Upper lobe of right lung (tissue), 1 donor: ENCODE data around the gene IFNK. TPM values are rescaled to one million over a fixed set of nuclear protein-coding genes. Genes with fewer than 3 reads are reported as not detected.

Source experiments
- ATAC-seq: fragments of 200-7000 bp; cut with Tn5 transposase; one replicate; pipeline ENCODE4 v1.9.1; 2020; ENCODE audit warnings: mild to moderate bottlenecking, moderate library complexity
- DNase-seq: peaks from one replicate; pipeline ENCODE4 v3.0.0-alpha.2; 2020
- H3K27ac ChIP-seq: fragments of 200-600 bp; one replicate; pipeline ENCODE4 v1.8.0; 2022
- H3K27me3 ChIP-seq: fragments of 200-600 bp; one replicate; pipeline ENCODE4 v1.8.0; 2022; ENCODE audit warnings: mild to moderate bottlenecking
- H3K36me3 ChIP-seq: fragments of 200-600 bp; one replicate; pipeline ENCODE4 v1.8.0; 2022
- H3K4me1 ChIP-seq: fragments of 200-600 bp; one replicate; pipeline ENCODE4 v1.8.0; 2022
- H3K4me3 ChIP-seq: fragments of 200-600 bp; one replicate; pipeline ENCODE4 v1.8.0; 2022; ENCODE audit warnings: mild to moderate bottlenecking
- H3K9me3 ChIP-seq: fragments of 200-600 bp; one replicate; pipeline ENCODE4 v1.8.0; 2022
- CTCF ChIP-seq: fragments of 200-600 bp; IDR thresholded peaks from one replicate; pipeline ENCODE4 v1.8.0; 2022; ENCODE audit warnings: antibody characterized with exemption
- intact Hi-C: fragments of 100-400 bp; cut with DNase I; formaldehyde crosslinking; loops from one replicate; pipeline ENCODE4 v1.11.0; 2022
- total RNA-seq: library from RNA; stranded (reverse); fragmentation: NEBNext Ultra II Directional; extraction: Animal tissue kit (Norgen Biotek cat#: 25700); gene quantifications from one replicate; pipeline ENCODE4 v1.2.1, GENCODE V29; 2021
- donor health status: DM: no; HTN: yes; CAD: no; lungs with severe emphysema.

IFNK gene
- total RNA-seq, 1 donor from 2014 or later = not detected

DNA sequence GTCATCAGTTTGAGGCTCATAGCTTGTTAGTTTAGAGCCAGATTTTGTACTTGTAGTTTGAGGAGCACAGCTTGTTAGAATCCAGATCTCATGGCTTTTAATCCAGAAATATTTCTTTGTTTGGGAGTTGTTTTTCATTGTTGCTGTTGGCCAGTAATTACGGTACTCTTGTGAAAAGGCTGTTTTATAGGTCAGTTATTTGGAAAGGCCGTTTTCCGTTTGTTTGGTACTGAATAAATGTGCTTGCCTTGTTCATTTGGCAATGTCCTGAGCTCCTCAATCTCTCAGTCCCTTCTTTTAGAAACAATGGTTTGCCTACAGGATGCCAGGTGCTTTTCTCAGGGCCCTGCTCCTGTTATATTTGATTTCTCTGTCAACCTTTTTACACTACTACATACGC lies 10.0 kb downstream of the IFNK start:
- intact Hi-C loops = no loop called here

GRCh38 chr9:27534658-27535209 lies 10.6 kb downstream of the IFNK start:
- DNase-seq (no peak), ATAC-seq (peak; percentile 66)
- Histone ChIP-seq H3K4me1 (peaks cover 25% of the 10 kb centered on the region), H3K27ac (peak overlapping the region; percentile 33), H3K27me3 (no peaks in the 10 kb centered on the region), H3K9me3 (no peaks in the 10 kb centered on the region), H3K4me3 (no peak overlapping the region), H3K36me3 (no peaks in the 10 kb centered on the region)
- intact Hi-C loops = no loop called here
- no peak for TF ChIP-seq CTCF

More for the DNA sequence above, 10.0 kb downstream of the IFNK start:
- DNase-seq = no peak
- H3K36me3 ChIP-seq = no peaks in the 10 kb centered on the region
- no peak for ATAC-seq
- no peaks in the 10 kb centered on the region for H3K9me3 ChIP-seq
- H3K4me1 ChIP-seq = peaks cover 21% of the 10 kb centered on the region
- H3K27ac ChIP-seq = peak overlapping the region; percentile 33
- TF ChIP-seq CTCF = no peak
- no peak overlapping the region for H3K4me3 ChIP-seq
- H3K27me3 ChIP-seq = no peaks in the 10 kb centered on the region

DNA sequence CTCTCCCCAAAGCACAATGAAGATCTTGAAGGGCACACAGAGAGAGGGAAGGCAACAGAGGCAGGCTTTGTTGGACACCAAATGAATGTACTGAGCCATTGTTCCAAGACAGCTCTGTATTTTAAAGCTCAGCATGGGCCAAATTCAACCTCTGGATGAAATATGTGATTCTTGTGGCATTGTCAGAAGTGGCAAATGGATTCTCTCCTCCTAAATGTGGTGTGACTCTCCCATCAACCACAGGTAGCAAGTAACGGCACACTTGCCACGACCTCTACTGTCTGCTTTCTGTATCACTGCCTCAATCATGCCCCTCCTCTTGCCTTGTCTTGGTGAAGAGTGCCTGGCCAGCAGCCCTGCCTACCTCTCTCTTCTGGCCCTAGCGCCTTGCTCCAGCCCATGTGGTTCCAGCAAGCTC lies 11.6 kb downstream of the IFNK start:
- intact Hi-C loops = no loop called here
- Histone ChIP-seq H3K4me1 (peaks cover 35% of the 10 kb centered on the region), H3K36me3 (no peaks in the 10 kb centered on the region), H3K9me3 (no peaks in the 10 kb centered on the region), H3K4me3 (no peak overlapping the region), H3K27ac (no peak overlapping the region), H3K27me3 (no peaks in the 10 kb centered on the region)
- peak; percentile 54 for ATAC-seq
- no peak for TF ChIP-seq CTCF
- DNase-seq = no peak

GRCh38 chr9:27536168-27536567 lies 12.1 kb downstream of the IFNK start:
- Histone ChIP-seq H3K9me3 (no peaks in the 10 kb centered on the region), H3K27me3 (no peaks in the 10 kb centered on the region), H3K4me1 (peaks cover 38% of the 10 kb centered on the region), H3K36me3 (no peaks in the 10 kb centered on the region), H3K4me3 (no peak overlapping the region), H3K27ac (no peak overlapping the region)
- DNase-seq (no peak), ATAC-seq (no peak)
- TF ChIP-seq CTCF = no peak
- intact Hi-C loops = no loop called here

- Histone ChIP-seq H3K4me1 (peaks cover 38% of the 10 kb centered on the region), H3K4me3 (no peak overlapping the region), H3K27ac (no peak overlapping the region), H3K27me3 (no peaks in the 10 kb centered on the region), H3K9me3 (no peaks in the 10 kb centered on the region), H3K36me3 (no peaks in the 10 kb centered on the region)
- intact Hi-C loops = no loop called here
- ATAC-seq (no peak), DNase-seq (no peak)
- TF ChIP-seq CTCF = no peak
Measured at GRCh38 chr9:27537027-27537435, 12.9 kb downstream of the IFNK start.

DNA sequence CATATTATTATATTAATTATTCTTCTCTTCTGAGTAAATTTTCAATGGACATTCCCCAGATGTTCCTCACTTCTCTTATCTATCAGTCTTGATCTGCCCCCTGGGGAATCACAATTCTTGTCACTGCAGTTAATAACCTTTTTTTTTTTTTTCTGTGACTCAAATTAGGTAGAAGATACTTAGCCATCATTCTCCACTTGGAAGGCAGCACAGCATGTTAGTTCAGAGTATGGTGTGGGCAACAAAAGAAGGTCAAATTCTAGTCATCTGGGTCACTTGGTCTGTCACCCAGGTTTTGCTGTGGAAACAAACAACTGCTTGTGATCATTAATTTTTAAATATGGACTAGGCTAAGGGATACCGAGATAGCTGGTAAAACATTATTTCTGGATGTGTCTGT lies 13.7 kb downstream of the IFNK start:
- no peaks in the 10 kb centered on the region for H3K36me3 ChIP-seq
- intact Hi-C loops = no loop called here
- no peak for ATAC-seq
- no peak overlapping the region for H3K27ac ChIP-seq
- H3K4me3 ChIP-seq = no peak overlapping the region
- no peak for DNase-seq
- H3K4me1 ChIP-seq = peaks cover 38% of the 10 kb centered on the region
- no peaks in the 10 kb centered on the region for H3K9me3 ChIP-seq
- H3K27me3 ChIP-seq = no peaks in the 10 kb centered on the region
- no peak for TF ChIP-seq CTCF
